Activated effector memory CD4-positive, alpha-beta T cell treated with anti-CD3 and anti-CD28 coated beads, Interleukin-2, amount 50 U/mL, for 16 hours (primary cell): Measurements from ENCODE around the gene DMD.

ENCODE experiments used
- DNase-seq: peaks from one replicate; pipeline ENCODE4 v3.0.0-alpha.2; 2020

Gene DMD

GRCh38 chrX:32183066-32183465, 1028.3 kb downstream of the DMD start:
- DNase-seq: no peak

GRCh38 chrX:32176510-32176909, 1034.8 kb downstream of the DMD start:
- no peak for DNase-seq

GRCh38 chrX:32170481-32170880, 1040.9 kb downstream of the DMD start:
- no peak for DNase-seq

- DNase-seq: no peak
These were observed 1056.2 kb downstream of the DMD start for GRCh38 chrX:32155044-32155638.

- DNase-seq: no peak
These were observed 1057.8 kb downstream of the DMD start for GRCh38 chrX:32153585-32153984.

- no peak for DNase-seq
These were observed 1061.2 kb downstream of the DMD start for GRCh38 chrX:32150141-32150540.

GRCh38 chrX:32141841-32142240, 1069.5 kb downstream of the DMD start:
- DNase-seq: no peak

- no peak for DNase-seq
These were observed 1071.9 kb downstream of the DMD start for GRCh38 chrX:32139476-32139875.

- no peak for DNase-seq
These were observed 1073.8 kb downstream of the DMD start for GRCh38 chrX:32137525-32137924.

- no peak for DNase-seq
These were observed 1084.4 kb downstream of the DMD start for GRCh38 chrX:32126997-32127396.

- no peak for DNase-seq
These were observed 1092.5 kb downstream of the DMD start for GRCh38 chrX:32118832-32119231.

GRCh38 chrX:32116047-32116446, 1095.3 kb downstream of the DMD start:
- DNase-seq: no peak

- no peak for DNase-seq
These were observed 1123.7 kb downstream of the DMD start for GRCh38 chrX:32087663-32088062.

- no peak for DNase-seq
These were observed 1126.6 kb downstream of the DMD start for GRCh38 chrX:32084757-32085156.

- DNase-seq: no peak
These were observed 1163.1 kb downstream of the DMD start for GRCh38 chrX:32048285-32048684.

- no peak for DNase-seq
These were observed 1166.2 kb downstream of the DMD start for GRCh38 chrX:32045149-32045548.

GRCh38 chrX:32041181-32041580, 1170.2 kb downstream of the DMD start:
- no peak for DNase-seq

GRCh38 chrX:32026772-32027171, 1184.6 kb downstream of the DMD start:
- no peak for DNase-seq

- DNase-seq: no peak
These were observed 1187.3 kb downstream of the DMD start for GRCh38 chrX:32024072-32024471.

- DNase-seq: no peak
These were observed 1195.2 kb downstream of the DMD start for GRCh38 chrX:32016195-32016594.

GRCh38 chrX:32010948-32011347, 1200.4 kb downstream of the DMD start:
- no peak for DNase-seq

- DNase-seq: no peak
These were observed 1201.1 kb downstream of the DMD start for GRCh38 chrX:32010212-32010611.

GRCh38 chrX:31993637-31994036, 1217.7 kb downstream of the DMD start:
- DNase-seq: no peak

- no peak for DNase-seq
These were observed 1222.4 kb downstream of the DMD start for GRCh38 chrX:31988975-31989374.

GRCh38 chrX:31981546-31982062, 1229.7 kb downstream of the DMD start:
- DNase-seq: no peak
